ENCODE data around the gene TSKU. TPM values are rescaled to one million over a fixed set of nuclear protein-coding genes. Genes with fewer than 3 reads are reported as not detected.

The TSKU gene
- total and polyA plus RNA-seq, 4 donors = 5.2 to 31.5 (median 18.8) TPM

- WGBS, 2 donors = 90 to 91% methylated on average over 13 of the region's 13 CpGs
- no peak for ATAC-seq (ENCODE audit: low FRiP score)
- Histone ChIP-seq H3K27me3 (ENCODE audit: control insufficient read depth in 1 of 2, insufficient read depth in 2 of 2, low read length in 1 of 2) (no peaks in the 10 kb centered on the region), H3K4me3 (ENCODE audit: low read length in 2 of 2) (no peak overlapping the region), H3K36me3 (ENCODE audit: control insufficient read depth in 1 of 2, insufficient read depth in 2 of 2, low read length in 1 of 2) (peaks cover 0 to 4% of the 10 kb centered on the region in 2 donors), H3K27ac (ENCODE audit: low read depth in 1 of 2, low read length in 2 of 2) (no peak overlapping the region), H3K9me3 (ENCODE audit: control insufficient read depth, low read length) (no peaks in the 10 kb centered on the region), H3K4me1 (ENCODE audit: control insufficient read depth in 1 of 2, insufficient read depth in 2 of 2, low read length in 2 of 2) (no peaks in the 10 kb centered on the region)
- intact Hi-C loops (cut with DNase I) = no loop called here
- DNase-seq = no peak
These were observed 9.5 kb downstream of the TSKU start for GRCh38 chr11:76792505-76793264.

GRCh38 chr11:76793391-76794291 is 10.5 kb downstream of the TSKU start:
- WGBS, 2 donors = 73 to 75% methylated on average over 9 of the region's 9 CpGs
- H3K27ac ChIP-seq (ENCODE audit: low read depth in 1 of 2, low read length in 2 of 2) = no peak overlapping the region
- H3K27me3 ChIP-seq (ENCODE audit: control insufficient read depth in 1 of 2, insufficient read depth in 2 of 2, low read length in 1 of 2) = no peaks in the 10 kb centered on the region
- H3K9me3 ChIP-seq (ENCODE audit: control insufficient read depth, low read length) = no peaks in the 10 kb centered on the region
- ATAC-seq (ENCODE audit: low FRiP score) (no peak), DNase-seq (no peak)
- H3K4me3 ChIP-seq (ENCODE audit: low read length in 2 of 2) = no peak overlapping the region
- H3K36me3 ChIP-seq (ENCODE audit: control insufficient read depth in 1 of 2, insufficient read depth in 2 of 2, low read length in 1 of 2) = peaks cover 0 to 4% of the 10 kb centered on the region in 2 donors
- H3K4me1 ChIP-seq (ENCODE audit: control insufficient read depth in 1 of 2, insufficient read depth in 2 of 2, low read length in 2 of 2) = no peaks in the 10 kb centered on the region
- intact Hi-C loops (cut with DNase I) = no loop called here

- 88 to 92% methylated on average over 12 of the region's 12 CpGs for WGBS, 2 donors
- Histone ChIP-seq H3K9me3 (ENCODE audit: control insufficient read depth, low read length) (no peaks in the 10 kb centered on the region), H3K27ac (ENCODE audit: low read depth in 1 of 2, low read length in 2 of 2) (no peak overlapping the region), H3K4me3 (ENCODE audit: low read length in 2 of 2) (no peak overlapping the region), H3K36me3 (ENCODE audit: control insufficient read depth in 1 of 2, insufficient read depth in 2 of 2, low read length in 1 of 2) (peaks cover 0 to 4% of the 10 kb centered on the region in 2 donors), H3K4me1 (ENCODE audit: control insufficient read depth in 1 of 2, insufficient read depth in 2 of 2, low read length in 2 of 2) (no peaks in the 10 kb centered on the region), H3K27me3 (ENCODE audit: control insufficient read depth in 1 of 2, insufficient read depth in 2 of 2, low read length in 1 of 2) (no peaks in the 10 kb centered on the region)
- no peak for DNase-seq
- ATAC-seq (ENCODE audit: low FRiP score) = no peak
- intact Hi-C loops (cut with DNase I) = no loop called here
These were observed 11.5 kb downstream of the TSKU start for GRCh38 chr11:76794371-76795289.

- H3K36me3 ChIP-seq (ENCODE audit: control insufficient read depth in 1 of 2, insufficient read depth in 2 of 2, low read length in 1 of 2) = peaks cover 0 to 4% of the 10 kb centered on the region in 2 donors
- intact Hi-C loops (cut with DNase I) = no loop called here
- H3K4me3 ChIP-seq (ENCODE audit: low read length in 2 of 2) = no peak overlapping the region
- H3K27me3 ChIP-seq (ENCODE audit: control insufficient read depth in 1 of 2, insufficient read depth in 2 of 2, low read length in 1 of 2) = no peaks in the 10 kb centered on the region
- no peaks in the 10 kb centered on the region for H3K4me1 ChIP-seq (ENCODE audit: control insufficient read depth in 1 of 2, insufficient read depth in 2 of 2, low read length in 2 of 2)
- no peaks in the 10 kb centered on the region for H3K9me3 ChIP-seq (ENCODE audit: control insufficient read depth, low read length)
- DNase-seq (no peak), ATAC-seq (ENCODE audit: low FRiP score) (no peak)
- no peak overlapping the region for H3K27ac ChIP-seq (ENCODE audit: low read depth in 1 of 2, low read length in 2 of 2)
- WGBS, 2 donors = 81 to 82% methylated on average over 21 of the region's 21 CpGs
These were observed 12.3 kb downstream of the TSKU start for GRCh38 chr11:76795290-76795935.

GRCh38 chr11:76795936-76796441 is 12.8 kb downstream of the TSKU start:
- H3K36me3 ChIP-seq (ENCODE audit: control insufficient read depth in 1 of 2, insufficient read depth in 2 of 2, low read length in 1 of 2) = peaks cover 0 to 4% of the 10 kb centered on the region in 2 donors
- no peaks in the 10 kb centered on the region for H3K4me1 ChIP-seq (ENCODE audit: control insufficient read depth in 1 of 2, insufficient read depth in 2 of 2, low read length in 2 of 2)
- intact Hi-C loops (cut with DNase I) = no loop called here
- H3K9me3 ChIP-seq (ENCODE audit: control insufficient read depth, low read length) = no peaks in the 10 kb centered on the region
- no peaks in the 10 kb centered on the region for H3K27me3 ChIP-seq (ENCODE audit: control insufficient read depth in 1 of 2, insufficient read depth in 2 of 2, low read length in 1 of 2)
- no peak for ATAC-seq (ENCODE audit: low FRiP score)
- no peak for DNase-seq
- WGBS, 2 donors = 91 to 94% methylated on average over 26 of the region's 26 CpGs
- H3K4me3 ChIP-seq (ENCODE audit: low read length in 2 of 2) = no peak overlapping the region
- no peak overlapping the region for H3K27ac ChIP-seq (ENCODE audit: low read depth in 1 of 2, low read length in 2 of 2)

GRCh38 chr11:76796511-76797198 is 13.5 kb downstream of the TSKU start:
- ATAC-seq (ENCODE audit: low FRiP score) (no peak), DNase-seq (no peak)
- intact Hi-C loops (cut with DNase I) = no loop called here
- peaks cover 0 to 4% of the 10 kb centered on the region in 2 donors for H3K36me3 ChIP-seq (ENCODE audit: control insufficient read depth in 1 of 2, insufficient read depth in 2 of 2, low read length in 1 of 2)
- no peak overlapping the region for H3K27ac ChIP-seq (ENCODE audit: low read depth in 1 of 2, low read length in 2 of 2)
- H3K9me3 ChIP-seq (ENCODE audit: control insufficient read depth, low read length) = no peaks in the 10 kb centered on the region
- WGBS, 2 donors = 86 to 89% methylated on average over 19 to 20 of the region's 20 CpGs
- H3K4me3 ChIP-seq (ENCODE audit: low read length in 2 of 2) = no peak overlapping the region
- H3K4me1 ChIP-seq (ENCODE audit: control insufficient read depth in 1 of 2, insufficient read depth in 2 of 2, low read length in 2 of 2) = no peaks in the 10 kb centered on the region
- no peaks in the 10 kb centered on the region for H3K27me3 ChIP-seq (ENCODE audit: control insufficient read depth in 1 of 2, insufficient read depth in 2 of 2, low read length in 1 of 2)

- H3K27ac ChIP-seq (ENCODE audit: low read depth in 1 of 2, low read length in 2 of 2) = no peak overlapping the region
- no peaks in the 10 kb centered on the region for H3K27me3 ChIP-seq (ENCODE audit: control insufficient read depth in 1 of 2, insufficient read depth in 2 of 2, low read length in 1 of 2)
- ATAC-seq (ENCODE audit: low FRiP score) (no peak), DNase-seq (no peak)
- no peaks in the 10 kb centered on the region for H3K9me3 ChIP-seq (ENCODE audit: control insufficient read depth, low read length)
- H3K36me3 ChIP-seq (ENCODE audit: control insufficient read depth in 1 of 2, insufficient read depth in 2 of 2, low read length in 1 of 2) = peaks cover 0 to 4% of the 10 kb centered on the region in 2 donors
- 88 to 92% methylated on average over 11 of the region's 11 CpGs for WGBS, 2 donors
- no peaks in the 10 kb centered on the region for H3K4me1 ChIP-seq (ENCODE audit: control insufficient read depth in 1 of 2, insufficient read depth in 2 of 2, low read length in 2 of 2)
- intact Hi-C loops (cut with DNase I) = loop anchor here in 1 of 2 donors (2.0 kb wide), 1 partner anchor 63 kb away; no protein-coding TSS in a partner anchor
- no peak overlapping the region for H3K4me3 ChIP-seq (ENCODE audit: low read length in 2 of 2)
These were observed 14.4 kb downstream of the TSKU start for GRCh38 chr11:76797341-76798201.
